T-helper 22 cell (primary cell): Measurements from ENCODE around the gene UNC45A.
"Not testable (repeated sequence)": the region's sequence is repeated elsewhere in the genome, so short reads cannot be mapped to it uniquely, and the experiment has no call there.

Experiments used
- DNase-seq: peaks from one replicate; pipeline ENCODE4 v3.0.0-alpha.2; 2020; ENCODE audit warnings: low read depth

The UNC45A gene

DNA sequence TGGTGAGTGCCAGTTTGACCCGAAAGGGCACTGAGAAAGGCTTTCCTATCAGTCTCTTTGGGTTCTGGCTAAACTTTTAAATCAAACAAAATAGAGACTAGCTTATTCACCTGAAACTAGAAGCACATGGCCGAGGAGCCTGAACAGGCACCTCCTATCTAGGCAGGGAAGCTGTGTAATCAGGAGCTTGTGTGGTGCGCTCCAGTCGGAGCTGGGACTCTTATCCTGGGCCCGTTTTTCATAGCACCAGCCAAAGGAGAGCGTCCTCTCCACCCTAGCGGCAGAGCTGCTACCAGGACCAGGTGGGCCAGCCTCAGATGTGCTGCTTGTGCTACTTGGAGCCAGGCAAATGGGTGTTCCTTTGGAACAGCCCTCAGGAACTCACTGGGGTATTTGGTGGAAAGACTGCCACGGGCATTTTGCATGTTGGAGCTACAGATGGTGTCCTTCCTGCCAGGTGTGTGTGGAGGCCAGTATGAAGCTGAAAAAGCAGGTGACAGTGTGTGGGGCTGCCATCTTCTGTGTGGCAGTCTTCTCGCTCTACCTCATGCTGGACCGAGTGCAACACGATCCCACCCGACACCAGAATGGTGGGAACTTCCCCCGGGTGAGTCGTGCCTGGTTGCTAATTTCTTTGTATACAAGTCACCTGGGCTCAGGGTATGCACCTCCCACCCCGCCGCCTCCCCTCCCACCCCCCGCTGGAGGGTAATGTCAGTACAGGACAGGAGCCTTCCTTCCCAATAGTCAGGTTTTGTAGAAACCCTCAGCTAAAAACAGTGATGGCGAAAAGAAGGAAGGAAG, 31.1 kb upstream of the UNC45A start:
- DNase-seq, result no peak

DNA sequence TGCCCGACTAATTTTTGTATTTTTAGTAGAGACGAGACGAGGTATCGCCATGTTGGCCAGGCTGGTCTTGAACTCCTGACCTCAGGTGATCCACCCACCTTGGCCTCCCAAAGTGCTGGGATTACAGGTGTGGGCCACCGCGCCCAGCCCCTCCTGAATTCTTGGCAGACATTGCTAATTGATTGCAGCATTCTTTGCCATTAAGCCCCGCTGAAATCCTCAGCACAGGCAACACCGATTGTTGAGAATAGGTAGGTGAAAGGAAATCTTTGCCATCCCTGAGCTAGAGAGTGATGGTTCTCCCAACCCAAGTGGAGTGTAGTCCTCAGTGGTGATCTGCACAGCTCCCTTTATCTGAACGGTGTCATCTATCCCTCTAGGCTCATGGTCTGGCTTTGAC, 30.3 kb upstream of the UNC45A start:
- DNase-seq, result no peak

- no peak for DNase-seq
Observed at GRCh38 chr15:90905306-90906180, 29.5 kb upstream of the UNC45A start.

- DNase-seq, result no peak
Observed at GRCh38 chr15:90906181-90906849, 28.8 kb upstream of the UNC45A start.

DNA sequence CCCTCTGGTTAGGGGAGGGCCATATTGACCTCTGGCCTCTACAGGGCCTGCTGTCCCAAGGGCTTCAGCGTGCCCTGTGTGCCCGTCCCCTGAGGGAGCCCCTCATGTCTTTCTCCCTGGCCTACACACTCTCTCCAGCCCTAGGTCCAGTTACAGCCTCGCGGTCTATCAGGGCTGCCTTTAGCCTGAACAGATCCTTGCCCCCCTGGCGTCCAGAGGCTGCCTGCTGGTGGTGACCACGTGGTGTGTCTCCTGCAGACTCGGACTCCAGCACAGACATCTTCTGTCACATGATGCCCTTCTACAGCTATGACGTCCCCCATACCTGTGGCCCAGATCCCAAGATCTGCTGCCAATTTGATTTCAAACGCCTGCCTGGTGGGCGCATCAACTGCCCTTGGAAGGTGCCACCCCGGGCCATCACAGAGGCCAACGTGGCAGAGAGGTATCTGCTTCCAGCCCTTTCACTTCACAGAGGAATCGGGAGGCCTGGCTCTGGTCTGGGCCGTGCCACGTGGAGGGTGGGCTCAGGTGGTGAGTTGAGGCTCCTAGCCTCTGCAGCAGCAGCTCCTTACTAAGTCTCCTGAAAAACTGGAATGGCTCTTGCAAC, 27.9 kb upstream of the UNC45A start:
- no peak for DNase-seq

- DNase-seq, result no peak
Observed at GRCh38 chr15:90907838-90908507, 27.1 kb upstream of the UNC45A start.

DNA sequence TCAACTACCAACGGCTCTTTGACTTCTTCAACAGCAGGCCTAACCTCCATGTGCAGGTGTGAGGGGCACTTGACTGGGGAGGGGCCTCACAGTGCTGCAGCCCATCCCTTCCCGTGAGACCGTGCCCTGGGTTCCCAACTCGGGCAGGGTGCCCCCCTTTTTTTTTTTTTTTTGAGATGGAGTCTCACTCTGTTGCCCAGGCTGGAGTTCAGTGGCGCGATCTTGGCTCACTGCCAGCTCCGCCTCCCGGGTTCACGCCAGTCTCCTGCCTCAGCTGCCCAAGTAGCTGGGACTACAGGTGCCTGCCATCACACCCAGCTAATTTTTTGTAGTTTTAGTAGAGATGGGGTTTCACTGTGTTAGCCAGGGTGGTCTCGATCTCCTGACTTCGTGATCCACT, 25.6 kb upstream of the UNC45A start:
- DNase-seq, result not testable (repeated sequence)

DNA sequence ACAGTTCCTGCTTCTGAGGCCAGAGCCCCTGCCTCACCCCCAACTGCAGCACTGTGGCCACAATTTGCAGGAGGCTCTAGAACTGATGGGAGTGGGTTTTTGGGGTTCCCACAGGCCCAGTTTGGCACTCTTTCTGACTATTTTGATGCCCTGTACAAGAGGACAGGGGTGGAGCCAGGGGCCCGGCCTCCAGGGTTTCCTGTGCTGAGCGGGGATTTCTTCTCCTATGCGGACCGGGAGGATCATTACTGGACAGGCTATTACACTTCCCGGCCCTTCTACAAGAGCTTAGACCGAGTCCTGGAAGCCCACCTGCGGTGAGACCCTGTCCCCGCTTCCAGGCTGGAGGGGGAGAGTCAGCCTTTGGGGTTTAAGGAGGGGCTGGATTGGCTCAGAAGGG, 25.1 kb upstream of the UNC45A start:
- DNase-seq, result no peak

DNA sequence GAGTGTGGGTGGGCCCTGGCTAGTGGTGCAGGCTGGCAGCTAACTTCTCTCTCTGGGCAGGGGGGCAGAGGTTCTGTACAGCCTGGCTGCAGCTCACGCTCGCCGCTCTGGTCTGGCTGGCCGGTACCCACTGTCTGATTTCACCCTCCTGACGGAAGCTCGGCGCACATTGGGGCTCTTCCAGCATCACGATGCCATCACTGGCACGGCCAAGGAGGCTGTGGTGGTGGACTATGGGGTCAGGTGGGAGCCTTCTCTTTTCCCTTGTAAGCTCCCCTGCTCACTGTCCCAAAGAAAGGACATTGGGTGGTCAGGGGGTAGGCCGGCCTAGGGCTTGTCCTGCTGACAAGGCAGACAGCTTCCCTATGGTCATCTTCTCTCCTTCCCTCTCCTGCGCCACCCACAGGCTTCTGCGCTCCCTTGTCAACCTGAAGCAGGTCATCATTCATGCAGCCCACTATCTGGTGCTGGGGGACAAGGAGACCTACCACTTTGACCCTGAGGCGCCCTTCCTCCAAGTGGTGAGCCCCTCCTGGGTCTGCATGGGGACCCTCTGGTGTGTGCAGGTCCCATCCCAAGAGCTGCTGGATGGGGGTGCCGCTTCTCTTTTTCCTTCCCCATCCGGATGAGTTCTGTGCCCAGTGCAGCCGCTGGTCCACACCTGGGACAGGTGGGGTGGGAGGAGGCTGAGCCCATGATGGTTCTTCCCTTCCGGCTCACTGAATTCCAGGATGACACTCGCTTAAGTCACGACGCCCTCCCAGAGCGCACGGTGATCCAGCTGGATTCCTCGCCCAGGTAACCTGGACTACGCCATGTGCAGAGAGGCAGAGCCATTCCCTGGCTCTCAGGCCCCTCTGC, 24.4 kb upstream of the UNC45A start:
- no peak for DNase-seq

DNA sequence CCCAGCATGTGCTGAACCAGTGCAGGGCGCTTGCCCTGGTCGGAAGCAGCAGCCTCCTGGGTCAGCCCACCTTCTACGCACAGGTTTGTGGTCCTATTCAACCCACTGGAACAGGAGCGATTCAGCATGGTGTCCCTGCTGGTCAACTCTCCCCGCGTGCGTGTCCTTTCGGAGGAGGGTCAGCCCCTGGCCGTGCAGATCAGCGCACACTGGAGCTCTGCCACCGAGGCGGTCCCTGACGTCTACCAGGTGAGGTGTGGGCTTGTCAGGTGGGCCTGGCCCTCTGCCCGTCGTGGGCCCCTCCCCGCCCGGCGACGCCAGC, 23.8 kb upstream of the UNC45A start:
- no peak for DNase-seq

DNA sequence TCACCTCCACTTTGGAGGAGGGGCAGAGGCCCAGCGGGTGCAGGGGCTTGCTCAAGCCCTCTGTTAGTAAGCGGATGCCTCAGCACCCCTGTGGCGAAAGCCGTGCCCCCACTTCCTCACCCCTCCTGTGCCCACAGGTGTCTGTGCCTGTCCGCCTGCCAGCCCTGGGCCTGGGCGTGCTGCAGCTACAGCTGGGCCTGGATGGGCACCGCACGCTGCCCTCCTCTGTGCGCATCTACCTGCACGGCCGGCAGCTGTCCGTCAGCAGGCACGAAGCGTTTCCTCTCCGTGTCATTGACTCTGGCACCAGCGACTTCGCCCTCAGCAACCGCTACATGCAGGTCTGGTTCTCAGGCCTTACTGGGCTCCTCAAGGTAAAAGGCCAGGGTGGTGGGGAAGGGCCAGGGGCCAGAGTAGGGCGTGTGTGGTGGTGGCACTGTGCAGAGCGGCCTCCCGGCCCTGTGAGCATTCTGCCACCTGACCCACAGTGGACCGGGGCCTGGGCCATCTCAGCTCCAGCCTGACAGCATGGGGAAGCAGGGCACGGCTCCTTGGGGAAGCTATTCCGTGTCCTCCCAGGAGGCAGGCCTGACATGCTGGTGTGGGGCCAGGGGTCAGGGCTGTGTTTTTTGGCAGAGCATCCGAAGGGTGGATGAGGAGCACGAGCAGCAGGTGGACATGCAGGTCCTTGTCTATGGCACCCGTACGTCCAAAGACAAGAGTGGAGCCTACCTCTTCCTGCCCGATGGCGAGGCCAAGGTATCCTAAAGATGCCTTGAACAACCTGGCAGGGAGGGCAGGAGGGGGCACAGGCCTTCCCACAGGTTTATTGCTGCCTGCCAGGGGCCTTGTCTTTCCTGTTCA, 22.9 kb upstream of the UNC45A start:
- no peak for DNase-seq

DNA sequence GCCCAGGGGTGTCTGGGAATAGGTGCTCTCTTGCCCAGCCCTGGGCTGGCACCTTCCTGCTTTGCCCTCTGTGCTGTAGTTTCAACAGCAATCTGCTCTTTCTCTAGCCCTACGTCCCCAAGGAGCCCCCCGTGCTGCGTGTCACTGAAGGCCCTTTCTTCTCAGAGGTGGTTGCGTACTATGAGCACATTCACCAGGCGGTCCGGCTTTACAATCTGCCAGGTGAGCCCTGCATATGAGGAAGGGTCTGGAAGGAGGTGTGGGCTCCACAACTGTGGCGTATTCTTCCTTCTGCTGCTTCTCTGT, 22.4 kb upstream of the UNC45A start:
- no peak for DNase-seq

DNA sequence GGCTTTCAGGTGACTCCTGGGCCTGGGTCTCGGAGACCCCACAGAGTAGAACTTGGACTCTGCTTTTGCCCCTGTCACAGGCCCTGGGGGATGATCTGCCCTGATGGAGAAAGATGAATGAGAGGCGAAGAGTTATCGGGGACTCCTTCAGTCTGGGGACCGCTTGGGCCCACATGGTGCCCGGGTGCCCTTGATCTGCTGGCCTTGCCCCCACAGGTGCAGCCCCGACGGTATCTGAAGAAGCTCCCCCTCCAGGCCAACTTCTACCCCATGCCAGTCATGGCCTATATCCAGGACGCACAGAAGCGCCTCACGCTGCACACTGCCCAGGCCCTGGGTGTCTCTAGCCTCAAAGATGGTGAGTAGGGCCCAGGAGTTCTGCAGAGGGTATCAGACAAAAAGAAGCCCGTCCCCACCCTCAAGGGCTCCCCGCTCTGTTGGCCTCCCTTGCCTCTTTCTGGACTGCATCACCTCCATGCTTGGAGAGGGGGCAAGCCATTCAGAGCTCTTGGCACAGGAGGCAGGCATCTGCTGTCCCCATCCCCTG, 21.6 kb upstream of the UNC45A start:
- DNase-seq, result no peak

GRCh38 chr15:90914305-90915080, 20.6 kb upstream of the UNC45A start:
- DNase-seq, result no peak

- no peak for DNase-seq
Observed at GRCh38 chr15:90915216-90915807, 19.8 kb upstream of the UNC45A start.

- DNase-seq, result no peak
Observed at GRCh38 chr15:90915808-90916440, 19.2 kb upstream of the UNC45A start.

GRCh38 chr15:90916461-90916860, 18.6 kb upstream of the UNC45A start:
- DNase-seq, result no peak

DNA sequence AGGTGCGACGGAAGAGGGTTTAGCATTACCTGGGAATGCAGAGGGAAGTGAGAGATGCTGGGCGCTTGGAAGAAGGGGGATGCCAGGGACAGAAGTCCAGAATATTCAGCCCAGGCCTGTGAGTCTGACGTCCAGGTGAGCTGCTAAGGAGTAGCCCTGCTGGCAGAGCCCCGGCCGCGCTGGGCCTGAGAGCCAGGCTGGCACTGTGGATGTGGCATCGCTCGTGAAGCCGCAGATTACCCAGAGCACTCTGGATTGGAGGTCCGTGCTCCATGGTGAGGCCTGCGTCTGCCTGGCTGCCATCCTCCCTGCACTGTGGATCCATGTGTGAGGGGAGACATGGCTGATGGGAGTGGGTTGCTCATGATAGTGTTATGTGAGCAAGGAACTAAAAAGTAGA, 17.5 kb upstream of the UNC45A start:
- DNase-seq, result no peak
